ENCODE measurements around the gene SOX13. TPM values are rescaled to one million over a fixed set of nuclear protein-coding genes. Genes with fewer than 3 reads are reported as not detected.

Gene SOX13
- total and polyA plus RNA-seq, 2 of the 4 experiments (the other 2 are of a cell fraction), result 0.54 to 3.5 TPM

DNA sequence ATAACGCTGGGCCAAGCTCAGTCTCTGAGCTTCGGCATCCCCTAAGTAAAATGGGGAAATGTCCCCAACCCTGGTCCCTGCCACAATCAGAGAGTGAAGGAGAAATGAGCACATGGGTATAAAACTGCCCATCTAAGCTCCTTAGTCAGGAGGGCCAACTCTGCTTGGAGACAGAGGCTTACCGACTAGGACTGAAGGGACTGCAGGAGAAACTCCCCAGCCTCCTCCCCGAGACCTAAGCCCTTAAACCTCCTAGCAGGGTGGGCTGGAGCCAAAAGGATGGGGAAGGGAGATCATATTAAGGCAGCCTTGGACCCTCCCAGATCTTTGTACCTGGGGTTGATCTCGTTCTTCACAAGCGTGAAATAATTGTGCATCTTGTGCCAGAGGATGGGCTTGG is 73.4 kb downstream of the SOX13 start:
- WGBS, 2 experiments (ENCODE audit: extremely low coverage in 2 of 2, insufficient read length in 1 of 2), result no CpG with 5 or more reads among the region's 6 CpGs
- no peak for DNase-seq
- in situ Hi-C loops (cut with MboI; ENCODE audit: low sequenced_read_pairs), result no loop called here

More for the DNA sequence above, 73.4 kb downstream of the SOX13 start:
- no peak overlapping the region for H3K56ac ChIP-seq (ENCODE audit: extremely low read depth, insufficient read depth, low read length)
- no peak overlapping the region for H3K9ac ChIP-seq (ENCODE audit: low read depth, low read length)
- peaks cover 2% of the 10 kb centered on the region; the same call in 1 of the 2 replicates for H3K4me1 ChIP-seq (ENCODE audit: control insufficient read depth, insufficient read depth, low read length)
- POLR2A ChIA-PET (ENCODE audit: unreplicated experiment), result no interaction called here
- intact Hi-C loops (cut with micrococcal nuclease), result no loop called here
- H3K4me3 ChIP-seq (ENCODE audit: insufficient read depth, low read depth, low read length), result no peak overlapping the region
- BruUV-seq (replicated peaks), result no TSS peak
- no peaks in the 10 kb centered on the region for H3K9me3 ChIP-seq (ENCODE audit: control insufficient read depth, insufficient read depth, low read length)
- dilution Hi-C loops (cut with HindIII; ENCODE audit: low sequenced_read_pairs, unreplicated experiment), result loop anchor here (25.0 kb wide), 1 partner anchor 284 kb away; the partner anchor contains the start of gene SNRPE
- H3K18ac ChIP-seq (ENCODE audit: low read depth, low read length), result no peak overlapping the region
- no peak overlapping the region for H2AK5ac ChIP-seq (ENCODE audit: low read depth, low read length)
- H3K27me3 ChIP-seq (ENCODE audit: control insufficient read depth, insufficient read depth, low read length), result no peaks in the 10 kb centered on the region
- H2BK20ac ChIP-seq (ENCODE audit: low read depth, low read length), result no peak overlapping the region
- no peak for ATAC-seq (ENCODE audit: low read depth)
- no peak overlapping the region for H2BK120ac ChIP-seq (ENCODE audit: low read depth, low read length)
- H3K9me1 ChIP-seq (ENCODE audit: insufficient read depth, low read length), result no peaks in the 10 kb centered on the region
- no peak overlapping the region for H2AK9ac ChIP-seq (replicated peaks; ENCODE audit: low read depth, low read length, poor library complexity)
- no peak overlapping the region for H2BK15ac ChIP-seq (ENCODE audit: low read depth, low read length)
- no peak overlapping the region for H3K4me2 ChIP-seq (ENCODE audit: low read depth, low read length)
- H3K14ac ChIP-seq (replicated peaks; ENCODE audit: low read depth, low read length), result no peak overlapping the region
- no peak overlapping the region for H2AFZ ChIP-seq (replicated peaks; ENCODE audit: low read length, poor library complexity)
- H4K8ac ChIP-seq (ENCODE audit: low read depth in 2 of 2, low read length in 2 of 2), result no peak overlapping the region
- no peak for TF ChIP-seq POLR2A (IDR thresholded peaks at IDR 0.05; ENCODE audit: low read depth, low read length)
- TF ChIP-seq RAD21 (IDR thresholded peaks at IDR 0.05; ENCODE audit: low read length), result no peak
- TF ChIP-seq MXI1 (IDR thresholded peaks at IDR 0.05; ENCODE audit: borderline replicate concordance, low read depth, low read length), result no peak
- CTCF ChIA-PET, result no interaction called here
- no peak overlapping the region for H3K4ac ChIP-seq (ENCODE audit: low read depth, low read length)
- H4K20me1 ChIP-seq (ENCODE audit: insufficient read depth, low read length), result no peaks in the 10 kb centered on the region
- H4K5ac ChIP-seq (ENCODE audit: low read depth, low read length), result no peak overlapping the region
- no peak overlapping the region for H3K27ac ChIP-seq (ENCODE audit: insufficient read depth, low read length)
- no peak overlapping the region for H2BK5ac ChIP-seq (ENCODE audit: low read depth, low read length, poor library complexity, severe bottlenecking)
- peaks cover 12% of the 10 kb centered on the region for H3K36me3 ChIP-seq (ENCODE audit: control insufficient read depth, insufficient read depth, low read length)
- H4K91ac ChIP-seq (ENCODE audit: insufficient read depth, low read depth, low read length), result no peak overlapping the region
- H3K79me1 ChIP-seq (ENCODE audit: low read depth in 1 of 2, low read length in 2 of 2), result peaks cover 0 to 2% of the 10 kb centered on the region in 2 experiments; a peak in 2 of 4 replicates
- H3K23ac ChIP-seq (ENCODE audit: low read depth, low read length), result no peak overlapping the region
